ENCODE results near the gene BTBD2. TPM values are rescaled to one million over a fixed set of nuclear protein-coding genes. Genes with fewer than 3 reads are reported as not detected.
A peak's percentile ranks its signal among the peaks of the same experiment; 100 is the strongest.

BTBD2 gene
- total RNA-seq, 5 donors from 2014 or later (not counting 1 experiment from before 2014, with no cell fraction given) = 52.2 to 79.8 (median 73.6) TPM

GRCh38 chr19:2043961-2044708 lies 28.6 kb upstream of the BTBD2 start:
- Histone ChIP-seq H3K4me3 (ENCODE audit: control insufficient read depth in 1 of 2, extremely low read depth in 1 of 2, low read length in 1 of 2) (no peak overlapping the region), H3K27ac (ENCODE audit: low read length) (peak overlapping the region; percentile 94), H3K36me3 (ENCODE audit: control insufficient read depth in 2 of 2, extremely low read depth in 1 of 2, insufficient read depth in 1 of 2, low read length in 1 of 2) (peaks cover 18 to 88% of the 10 kb centered on the region in 2 donors), H3K4me1 (ENCODE audit: control insufficient read depth in 1 of 2, extremely low read depth in 1 of 2, insufficient read depth in 2 of 2, low read length in 2 of 2) (peaks cover 45 to 88% of the 10 kb centered on the region in 2 experiments), H3K9me3 (no peaks in the 10 kb centered on the region), H3K27me3 (replicated peaks in 1 of 2; ENCODE audit: control insufficient read depth in 2 of 2, extremely low read depth in 1 of 2, insufficient read depth in 2 of 2, low read length in 1 of 2) (no peaks in the 10 kb centered on the region)
- Mint-ChIP-seq H3K9me3 (no peaks in the 10 kb centered on the region), H3K27ac (peak overlapping the region; percentile 55 to 81), H3K27me3 (no peaks in the 10 kb centered on the region), H3K4me3 (peak overlapping the region in 1 of 3 donors; percentile 65), H3K4me1 (peaks cover 21 to 58% (median 51%) of the 10 kb centered on the region in 3 donors), H3K36me3 (peaks cover 7% of the 10 kb centered on the region)
- 91% methylated on average over 8 of the region's 11 CpGs for WGBS (ENCODE audit: insufficient coverage)
- ChIA-PET CTCF (interaction anchor here in 1 of 2 donors (0.5 to 0.6 kb wide), 2 partner anchors 25 to 160 kb away, joined by 3 to 5 read pairs; no protein-coding TSS in a partner anchor), POLR2A (interaction anchor here (0.6 to 0.7 kb wide), 3 partner anchors 39 to 143 kb away, joined by 3 to 6 read pairs (median 4); no protein-coding TSS in a partner anchor)
- ATAC-seq (replicated peaks in 1 of 4) = no peak
- peak in 2 of 35 experiments; percentile 27 to 38 for DNase-seq

- ATAC-seq (replicated peaks in 1 of 4) (no peak), DNase-seq (no peak)
- Histone ChIP-seq H3K27me3 (replicated peaks in 1 of 2; ENCODE audit: control insufficient read depth in 2 of 2, extremely low read depth in 1 of 2, insufficient read depth in 2 of 2, low read length in 1 of 2) (no peaks in the 10 kb centered on the region), H3K9me3 (no peaks in the 10 kb centered on the region), H3K4me1 (ENCODE audit: control insufficient read depth in 1 of 2, extremely low read depth in 1 of 2, insufficient read depth in 2 of 2, low read length in 2 of 2) (peaks cover 36 to 79% of the 10 kb centered on the region in 2 experiments), H3K27ac (ENCODE audit: low read length) (peak overlapping the region; percentile 94), H3K36me3 (ENCODE audit: control insufficient read depth in 2 of 2, extremely low read depth in 1 of 2, insufficient read depth in 1 of 2, low read length in 1 of 2) (peaks cover 23 to 89% of the 10 kb centered on the region in 2 donors), H3K4me3 (ENCODE audit: control insufficient read depth in 1 of 2, extremely low read depth in 1 of 2, low read length in 1 of 2) (no peak overlapping the region)
- Mint-ChIP-seq H3K9me3 (no peaks in the 10 kb centered on the region), H3K4me1 (peaks cover 13 to 52% (median 42%) of the 10 kb centered on the region in 3 donors), H3K36me3 (peaks cover 7% of the 10 kb centered on the region), H3K4me3 (peak overlapping the region in 2 of 3 donors; percentile 13 to 65), H3K27ac (peak overlapping the region; percentile 77 to 81), H3K27me3 (no peaks in the 10 kb centered on the region)
- 79% methylated on average over 9 of the region's 9 CpGs for WGBS (ENCODE audit: insufficient coverage)
- CTCF ChIA-PET = interaction anchor here (0.6 kb wide), 2 partner anchors 15 to 159 kb away, joined by 3 to 4 read pairs; no protein-coding TSS in a partner anchor
- POLR2A ChIA-PET = interaction anchor here (0.6 to 0.7 kb wide), 2 partner anchors 39 to 40 kb away, joined by 4 to 6 read pairs; no protein-coding TSS in a partner anchor
These were observed 27.7 kb upstream of the BTBD2 start for GRCh38 chr19:2043251-2043641.

- CTCF ChIA-PET = interaction anchor here (0.6 to 1.1 kb wide), 4 partner anchors 10 to 42 kb away, joined by 3 to 8 read pairs (median 4); no protein-coding TSS in a partner anchor
- POLR2A ChIA-PET = interaction anchor here (0.5 to 1.1 kb wide), 8 partner anchors 18 to 993 kb away, joined by 3 to 10 read pairs (median 4); no protein-coding TSS in a partner anchor
- peak in 3 of 35 experiments; percentile 29 to 46 (median 29) for DNase-seq
- Histone ChIP-seq H3K9me3 (no peaks in the 10 kb centered on the region), H3K27me3 (replicated peaks in 1 of 2; ENCODE audit: control insufficient read depth in 2 of 2, extremely low read depth in 1 of 2, insufficient read depth in 2 of 2, low read length in 1 of 2) (no peaks in the 10 kb centered on the region), H3K36me3 (ENCODE audit: control insufficient read depth in 2 of 2, extremely low read depth in 1 of 2, insufficient read depth in 1 of 2, low read length in 1 of 2) (peaks cover 26 to 89% of the 10 kb centered on the region in 2 donors), H3K4me1 (ENCODE audit: control insufficient read depth in 1 of 2, extremely low read depth in 1 of 2, insufficient read depth in 2 of 2, low read length in 2 of 2) (peaks cover 32 to 73% of the 10 kb centered on the region in 2 experiments), H3K4me3 (ENCODE audit: control insufficient read depth in 1 of 2, extremely low read depth in 1 of 2, low read length in 1 of 2) (peak overlapping the region; percentile 22 to 25), H3K27ac (ENCODE audit: low read length) (peak overlapping the region; percentile 94)
- Mint-ChIP-seq H3K27ac (peak overlapping the region; percentile 71 to 77), H3K27me3 (no peaks in the 10 kb centered on the region), H3K9me3 (no peaks in the 10 kb centered on the region), H3K36me3 (peaks cover 7% of the 10 kb centered on the region), H3K4me3 (peak overlapping the region; percentile 25 to 65 (median 55)), H3K4me1 (peaks cover 7 to 46% (median 36%) of the 10 kb centered on the region in 3 donors)
- ATAC-seq (replicated peaks in 1 of 4) = no peak
- WGBS (ENCODE audit: insufficient coverage) = 6% methylated on average over 21 of the region's 29 CpGs
These were observed 27.2 kb upstream of the BTBD2 start for GRCh38 chr19:2042485-2043250.

GRCh38 chr19:2041683-2042484 lies 26.4 kb upstream of the BTBD2 start:
- POLR2A ChIA-PET = interaction anchor here (0.5 to 1.1 kb wide), 9 partner anchors 10 to 993 kb away, joined by 3 to 10 read pairs (median 4); no protein-coding TSS in a partner anchor
- H3K27me3 Mint-ChIP-seq = no peaks in the 10 kb centered on the region
- H3K9me3 ChIP-seq = no peaks in the 10 kb centered on the region
- 2% methylated on average over 71 of the region's 77 CpGs for WGBS (ENCODE audit: insufficient coverage)
- CTCF ChIA-PET = interaction anchor here in 1 of 2 donors (1.0 to 1.1 kb wide), 3 partner anchors 10 to 43 kb away, joined by 3 to 8 read pairs (median 4); no protein-coding TSS in a partner anchor
- H3K9me3 Mint-ChIP-seq = no peaks in the 10 kb centered on the region
- H3K4me1 Mint-ChIP-seq = peaks cover 6 to 38% (median 28%) of the 10 kb centered on the region in 3 donors
- H3K4me1 ChIP-seq (ENCODE audit: control insufficient read depth in 1 of 2, extremely low read depth in 1 of 2, insufficient read depth in 2 of 2, low read length in 2 of 2) = peaks cover 30 to 65% of the 10 kb centered on the region in 2 experiments
- peak overlapping the region; percentile 73 to 77 for H3K27ac Mint-ChIP-seq
- H3K27me3 ChIP-seq (replicated peaks in 1 of 2; ENCODE audit: control insufficient read depth in 2 of 2, extremely low read depth in 1 of 2, insufficient read depth in 2 of 2, low read length in 1 of 2) = no peaks in the 10 kb centered on the region
- peaks cover 26 to 81% of the 10 kb centered on the region in 2 donors for H3K36me3 ChIP-seq (ENCODE audit: control insufficient read depth in 2 of 2, extremely low read depth in 1 of 2, insufficient read depth in 1 of 2, low read length in 1 of 2)
- peak overlapping the region; percentile 26 to 50 for H3K4me3 ChIP-seq (ENCODE audit: control insufficient read depth in 1 of 2, extremely low read depth in 1 of 2, low read length in 1 of 2)
- DNase-seq (peak; percentile 95 to 100 (median 99)), ATAC-seq (replicated peaks in 1 of 4) (peak; percentile 82 to 94 (median 90))
- H3K27ac ChIP-seq (ENCODE audit: low read length) = peak overlapping the region; percentile 96
- H3K4me3 Mint-ChIP-seq = peak overlapping the region; percentile 25 to 65 (median 55)
- H3K36me3 Mint-ChIP-seq = peaks cover 7% of the 10 kb centered on the region

GRCh38 chr19:2041433-2041682 lies 25.8 kb upstream of the BTBD2 start:
- peak overlapping the region; percentile 96 for H3K27ac ChIP-seq (ENCODE audit: low read length)
- peak overlapping the region; percentile 26 to 50 for H3K4me3 ChIP-seq (ENCODE audit: control insufficient read depth in 1 of 2, extremely low read depth in 1 of 2, low read length in 1 of 2)
- peaks cover 26 to 60% of the 10 kb centered on the region in 2 experiments for H3K4me1 ChIP-seq (ENCODE audit: control insufficient read depth in 1 of 2, extremely low read depth in 1 of 2, insufficient read depth in 2 of 2, low read length in 2 of 2)
- H3K36me3 ChIP-seq (ENCODE audit: control insufficient read depth in 2 of 2, extremely low read depth in 1 of 2, insufficient read depth in 1 of 2, low read length in 1 of 2) = peaks cover 26 to 76% of the 10 kb centered on the region in 2 donors
- no peaks in the 10 kb centered on the region for H3K27me3 ChIP-seq (replicated peaks in 1 of 2; ENCODE audit: control insufficient read depth in 2 of 2, extremely low read depth in 1 of 2, insufficient read depth in 2 of 2, low read length in 1 of 2)
- WGBS (ENCODE audit: insufficient coverage) = 66% methylated on average over 5 of the region's 6 CpGs
- Mint-ChIP-seq H3K36me3 (peaks cover 7% of the 10 kb centered on the region), H3K4me3 (peak overlapping the region in 2 of 3 donors; percentile 51 to 65), H3K27ac (peak overlapping the region in 1 of 2 donors; percentile 73), H3K9me3 (no peaks in the 10 kb centered on the region), H3K27me3 (no peaks in the 10 kb centered on the region), H3K4me1 (peaks cover 6 to 34% (median 27%) of the 10 kb centered on the region in 3 donors)
- DNase-seq (no peak), ATAC-seq (replicated peaks in 1 of 4) (no peak)
- POLR2A ChIA-PET = no interaction called here
- CTCF ChIA-PET = no interaction called here
- H3K9me3 ChIP-seq = no peaks in the 10 kb centered on the region

Data from T-cell (primary cell).